Stimulated activated naive CD8-positive, alpha-beta T cell treated with anti-CD3 and anti-CD28 coated beads, Interleukin-15, amount 100 ng/mL, for 72 hours (primary cell): ENCODE results near the gene KLHL17.
A peak's percentile ranks its signal among the peaks of the same experiment; 100 is the strongest.
"Not testable (repeated sequence)": the region's sequence is repeated elsewhere in the genome, so short reads cannot be mapped to it uniquely, and the experiment has no call there.

Source experiments
- ATAC-seq: fragments of 150-1000 bp; cut with Tn5 transposase; 2 replicates; pipeline ENCODE4 v1.10.0; 2021; ENCODE audit warnings: mild to moderate bottlenecking, moderate library complexity
- DNase-seq, 2 donors: peaks; one replicate each; pipeline ENCODE4 v3.0.0; 2021 to 2022
- H3K27ac Mint-ChIP-seq, 2 donors: one replicate each; pipeline ENCODE4 v1.8.0; 2022; ENCODE audit warnings: mild to moderate bottlenecking in 2 of 2, mixed read lengths in 2 of 2, moderate library complexity in 2 of 2
- H3K27me3 Mint-ChIP-seq: one replicate; pipeline ENCODE4 v1.8.0; 2022; ENCODE audit warnings: mixed read lengths
- H3K4me1 Mint-ChIP-seq: one replicate; pipeline ENCODE4 v1.8.0; 2022; ENCODE audit warnings: mild to moderate bottlenecking, mixed read lengths
- H3K4me3 Mint-ChIP-seq, 2 donors: one replicate each; pipeline ENCODE4 v1.8.0; 2022; ENCODE audit warnings: mild to moderate bottlenecking in 2 of 2, mixed read lengths in 2 of 2, moderate library complexity in 1 of 2
- H3K9me3 Mint-ChIP-seq, 2 donors: one replicate each; pipeline ENCODE4 v1.8.0; 2022; ENCODE audit warnings: mixed read lengths in 2 of 2

The KLHL17 gene

GRCh38 chr1:975365-975764 is 15.0 kb downstream of the KLHL17 start:
- H3K27ac Mint-ChIP-seq = no peak overlapping the region
- peaks cover 0 to 7% of the 10 kb centered on the region in 2 donors for H3K9me3 Mint-ChIP-seq
- peaks cover 65% of the 10 kb centered on the region for H3K27me3 Mint-ChIP-seq
- no peak for DNase-seq
- no peak for ATAC-seq
- peaks cover 13% of the 10 kb centered on the region for H3K4me1 Mint-ChIP-seq
- H3K4me3 Mint-ChIP-seq = no peak overlapping the region

- peak; percentile 81 for ATAC-seq
- Mint-ChIP-seq H3K27me3 (peaks cover 58% of the 10 kb centered on the region), H3K27ac (no peak overlapping the region), H3K4me3 (peak overlapping the region; percentile 9 to 29), H3K9me3 (peaks cover 0 to 7% of the 10 kb centered on the region in 2 donors), H3K4me1 (peaks cover 13% of the 10 kb centered on the region)
- DNase-seq = peak; percentile 70 to 71
These were observed 15.7 kb downstream of the KLHL17 start for GRCh38 chr1:975896-976683.

GRCh38 chr1:976791-977190 is 16.4 kb downstream of the KLHL17 start:
- not testable (repeated sequence) for H3K9me3 Mint-ChIP-seq, ATAC-seq, H3K4me3 Mint-ChIP-seq, H3K27ac Mint-ChIP-seq, DNase-seq
- H3K4me1 Mint-ChIP-seq = peaks cover 13% of the 10 kb centered on the region
- peaks cover 51% of the 10 kb centered on the region for H3K27me3 Mint-ChIP-seq

GRCh38 chr1:978069-978834 is 17.9 kb downstream of the KLHL17 start:
- no peak for ATAC-seq
- H3K9me3 Mint-ChIP-seq = peaks cover 0 to 7% of the 10 kb centered on the region in 2 donors
- peaks cover 13% of the 10 kb centered on the region for H3K4me1 Mint-ChIP-seq
- H3K27me3 Mint-ChIP-seq = peaks cover 49% of the 10 kb centered on the region
- H3K4me3 Mint-ChIP-seq = peak overlapping the region in 1 of 2 donors; percentile 34
- H3K27ac Mint-ChIP-seq = no peak overlapping the region
- no peak for DNase-seq

GRCh38 chr1:978835-979743 is 18.7 kb downstream of the KLHL17 start:
- ATAC-seq = no peak
- peak in 1 of 2 donors; percentile 10 for DNase-seq
- Mint-ChIP-seq H3K27me3 (peaks cover 49% of the 10 kb centered on the region), H3K27ac (no peak overlapping the region), H3K9me3 (peaks cover 0 to 7% of the 10 kb centered on the region in 2 donors), H3K4me1 (peaks cover 19% of the 10 kb centered on the region), H3K4me3 (no peak overlapping the region)

- Mint-ChIP-seq H3K4me3 (no peak overlapping the region), H3K27me3 (peaks cover 43% of the 10 kb centered on the region), H3K9me3 (peaks cover 0 to 7% of the 10 kb centered on the region in 2 donors), H3K4me1 (peaks cover 19% of the 10 kb centered on the region), H3K27ac (no peak overlapping the region)
- no peak for ATAC-seq
- no peak for DNase-seq
These were observed 19.3 kb downstream of the KLHL17 start for GRCh38 chr1:979744-980072.

- H3K4me3 Mint-ChIP-seq = no peak overlapping the region
- peaks cover 43% of the 10 kb centered on the region for H3K27me3 Mint-ChIP-seq
- no peak overlapping the region for H3K27ac Mint-ChIP-seq
- ATAC-seq (no peak), DNase-seq (no peak)
- H3K4me1 Mint-ChIP-seq = peaks cover 19% of the 10 kb centered on the region
- peaks cover 0 to 7% of the 10 kb centered on the region in 2 donors for H3K9me3 Mint-ChIP-seq
These were observed 19.8 kb downstream of the KLHL17 start for GRCh38 chr1:980137-980571.

- Mint-ChIP-seq H3K4me3 (no peak overlapping the region), H3K27me3 (peaks cover 43% of the 10 kb centered on the region), H3K9me3 (peaks cover 0 to 7% of the 10 kb centered on the region in 2 donors), H3K4me1 (peaks cover 15% of the 10 kb centered on the region), H3K27ac (no peak overlapping the region)
- DNase-seq (no peak), ATAC-seq (no peak)
These were observed 20.4 kb downstream of the KLHL17 start for GRCh38 chr1:980602-981395.

- H3K4me3 Mint-ChIP-seq = no peak overlapping the region
These were observed 21.1 kb downstream of the KLHL17 start for GRCh38 chr1:981491-981954.

GRCh38 chr1:981955-982558 is 21.7 kb downstream of the KLHL17 start, which contains the start of gene PERM1:
Gene PERM1, minus strand, starts transcription at chr1:982093. Its CDS starts 1,064 bp downstream, at chr1:981029.
- ATAC-seq = no peak
- Mint-ChIP-seq H3K4me1 (peaks cover 12% of the 10 kb centered on the region), H3K4me3 (no peak within 1 kb of the TSS)

More at GRCh38 chr1:981491-981954, 21.1 kb downstream of the KLHL17 start:
- no peak for DNase-seq
- peaks cover 0 to 7% of the 10 kb centered on the region in 2 donors for H3K9me3 Mint-ChIP-seq
- peaks cover 46% of the 10 kb centered on the region for H3K27me3 Mint-ChIP-seq
- peaks cover 12% of the 10 kb centered on the region for H3K4me1 Mint-ChIP-seq
- no peak overlapping the region for H3K27ac Mint-ChIP-seq
- ATAC-seq = no peak

GRCh38 chr1:982765-983436 is 22.5 kb downstream of the KLHL17 start:
- peaks cover 45% of the 10 kb centered on the region for H3K27me3 Mint-ChIP-seq
- H3K9me3 Mint-ChIP-seq = peaks cover 0 to 6% of the 10 kb centered on the region in 2 donors
- no peak for ATAC-seq
- no peak overlapping the region for H3K4me3 Mint-ChIP-seq
- no peak overlapping the region for H3K27ac Mint-ChIP-seq
- no peak for DNase-seq
- peaks cover 12% of the 10 kb centered on the region for H3K4me1 Mint-ChIP-seq

More at GRCh38 chr1:981955-982558, 21.7 kb downstream of the KLHL17 start, which contains the start of gene PERM1:
- no peak for DNase-seq
- Mint-ChIP-seq H3K27me3 (peaks cover 47% of the 10 kb centered on the region), H3K9me3 (peaks cover 0 to 7% of the 10 kb centered on the region in 2 donors), H3K27ac (no peak within 1 kb of the TSS)

GRCh38 chr1:983798-984475 is 23.6 kb downstream of the KLHL17 start:
- ATAC-seq (peak; percentile 74), DNase-seq (peak in 1 of 2 donors; percentile 61)
- Mint-ChIP-seq H3K27ac (no peak overlapping the region), H3K9me3 (peaks cover 5 to 7% of the 10 kb centered on the region in 2 donors), H3K4me1 (peaks cover 10% of the 10 kb centered on the region), H3K4me3 (no peak overlapping the region), H3K27me3 (peaks cover 49% of the 10 kb centered on the region)

GRCh38 chr1:984476-984814 is 24.1 kb downstream of the KLHL17 start:
- ATAC-seq (peak; percentile 10), DNase-seq (no peak)
- peaks cover 9 to 10% of the 10 kb centered on the region in 2 donors for H3K9me3 Mint-ChIP-seq
- H3K27ac Mint-ChIP-seq = no peak overlapping the region
- peaks cover 13% of the 10 kb centered on the region for H3K4me1 Mint-ChIP-seq
- peaks cover 54% of the 10 kb centered on the region for H3K27me3 Mint-ChIP-seq
- H3K4me3 Mint-ChIP-seq = no peak overlapping the region
